ENCODE measurements around the gene ADRA1B.
"Not testable (repeated sequence)": the region's sequence is repeated elsewhere in the genome, so short reads cannot be mapped to it uniquely, and the experiment has no call there.

Gene ADRA1B

DNA sequence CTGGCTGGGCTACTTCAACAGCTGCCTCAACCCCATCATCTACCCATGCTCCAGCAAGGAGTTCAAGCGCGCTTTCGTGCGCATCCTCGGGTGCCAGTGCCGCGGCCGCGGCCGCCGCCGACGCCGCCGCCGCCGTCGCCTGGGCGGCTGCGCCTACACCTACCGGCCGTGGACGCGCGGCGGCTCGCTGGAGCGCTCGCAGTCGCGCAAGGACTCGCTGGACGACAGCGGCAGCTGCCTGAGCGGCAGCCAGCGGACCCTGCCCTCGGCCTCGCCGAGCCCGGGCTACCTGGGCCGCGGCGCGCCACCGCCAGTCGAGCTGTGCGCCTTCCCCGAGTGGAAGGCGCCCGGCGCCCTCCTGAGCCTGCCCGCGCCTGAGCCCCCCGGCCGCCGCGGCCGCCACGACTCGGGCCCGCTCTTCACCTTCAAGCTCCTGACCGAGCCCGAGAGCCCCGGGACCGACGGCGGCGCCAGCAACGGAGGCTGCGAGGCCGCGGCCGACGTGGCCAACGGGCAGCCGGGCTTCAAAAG is 55.7 kb downstream of the ADRA1B start:
- DNase-seq = no peak

DNA sequence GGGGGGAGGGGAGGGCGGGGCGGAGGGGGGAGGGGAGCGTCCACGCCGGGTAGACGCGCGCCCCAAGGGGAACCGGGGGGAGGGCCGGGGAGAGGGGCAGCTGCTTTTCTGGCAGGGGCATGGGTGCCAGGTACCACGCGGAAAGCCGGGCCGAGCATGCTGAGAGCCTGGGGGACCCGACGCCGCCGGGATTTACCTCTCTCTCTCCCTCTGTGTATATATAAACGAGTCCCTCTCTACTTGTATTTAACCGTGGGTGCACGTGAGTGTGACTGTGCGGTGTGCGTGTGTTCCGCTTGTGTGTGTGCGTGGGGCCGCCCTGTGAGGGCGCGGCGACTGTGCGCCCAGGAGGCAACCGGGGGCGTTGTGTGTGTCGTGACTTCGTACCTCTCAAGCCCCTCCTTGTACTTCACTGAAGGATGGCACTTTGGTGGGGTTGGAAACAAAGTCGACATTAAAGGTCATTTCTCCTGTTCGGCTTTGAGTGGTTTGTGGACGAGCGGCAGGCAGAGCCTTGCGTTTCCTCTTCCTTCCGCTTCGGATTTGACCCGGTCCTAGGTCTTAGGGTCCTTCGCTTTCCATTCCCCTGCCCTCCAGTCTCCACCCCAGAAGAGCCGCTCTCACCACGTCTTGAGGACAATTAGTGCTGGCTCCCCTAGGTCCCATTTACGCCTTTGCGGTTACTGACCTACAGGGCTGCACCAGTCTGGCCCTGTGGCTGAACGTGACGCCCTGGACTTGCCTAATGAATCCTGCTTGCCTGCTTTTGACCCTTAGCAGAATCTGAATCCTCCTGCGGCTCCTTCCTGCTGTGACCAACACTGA is 56.5 kb downstream of the ADRA1B start:
- no peak for DNase-seq

DNA sequence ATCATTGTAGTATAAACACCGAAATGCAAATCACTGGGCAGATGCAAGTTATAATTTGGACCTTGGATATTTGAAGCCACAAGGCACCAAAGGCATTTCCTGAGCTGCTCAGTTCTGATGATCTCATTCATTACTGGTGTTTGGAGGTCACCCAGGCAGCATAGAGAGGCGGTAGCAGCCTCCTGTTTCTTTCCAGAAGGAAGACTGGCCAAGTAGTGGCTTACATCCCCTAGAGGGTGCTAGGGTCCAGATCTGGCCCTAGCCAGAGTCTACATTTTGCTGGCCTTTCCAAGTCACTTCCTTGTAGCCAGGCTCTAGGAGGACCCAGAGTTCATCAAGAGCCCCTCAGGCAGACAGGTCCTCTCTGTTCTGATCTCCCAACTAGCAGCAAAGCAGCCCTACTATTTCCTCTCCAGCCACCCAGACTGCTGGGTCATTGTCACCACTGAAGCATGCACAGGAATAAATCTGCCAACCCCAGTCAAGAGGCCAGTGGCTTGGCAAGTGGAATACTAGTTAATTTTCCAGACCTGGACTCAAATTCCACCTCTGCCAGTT is 59.3 kb downstream of the ADRA1B start:
- no peak for DNase-seq

DNA sequence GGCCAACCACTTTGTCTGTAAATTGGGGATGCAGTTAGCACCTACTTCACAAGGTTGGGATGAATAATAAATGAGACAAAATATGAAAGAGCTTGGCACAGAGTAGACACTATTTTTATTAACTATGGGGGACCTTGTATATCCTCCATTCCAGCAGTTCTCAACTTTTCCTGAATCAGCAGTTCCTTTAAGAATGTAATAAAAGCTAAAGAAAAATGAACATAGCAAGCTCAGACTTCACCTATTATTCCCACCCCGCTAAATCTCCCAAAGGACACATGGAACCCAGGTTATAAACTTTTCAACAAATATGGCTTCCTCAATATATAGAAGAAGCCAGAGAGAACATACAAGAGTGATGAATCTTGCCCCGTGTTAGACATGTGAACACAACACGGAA is 60.6 kb downstream of the ADRA1B start:
- no peak for DNase-seq

DNA sequence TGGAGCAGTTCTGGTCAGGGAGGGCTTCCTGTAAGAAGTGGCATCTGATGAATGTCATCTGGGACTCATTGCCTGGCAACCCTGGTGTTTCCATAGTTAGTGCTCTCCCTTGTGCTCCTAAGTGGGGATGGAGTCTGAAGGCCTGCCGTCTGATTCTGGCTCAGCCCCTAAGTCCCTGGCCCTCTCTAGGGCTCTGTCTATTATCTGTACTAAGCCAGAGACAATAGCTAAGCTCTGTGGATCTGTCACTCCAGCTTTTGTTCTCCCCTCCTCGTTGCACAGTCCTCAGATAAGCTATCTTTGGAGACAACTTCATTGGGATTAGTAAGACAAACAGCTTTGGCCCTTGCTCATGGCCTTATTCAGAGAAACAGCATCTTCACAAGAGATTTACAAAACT is 62.1 kb downstream of the ADRA1B start:
- no peak for DNase-seq

DNA sequence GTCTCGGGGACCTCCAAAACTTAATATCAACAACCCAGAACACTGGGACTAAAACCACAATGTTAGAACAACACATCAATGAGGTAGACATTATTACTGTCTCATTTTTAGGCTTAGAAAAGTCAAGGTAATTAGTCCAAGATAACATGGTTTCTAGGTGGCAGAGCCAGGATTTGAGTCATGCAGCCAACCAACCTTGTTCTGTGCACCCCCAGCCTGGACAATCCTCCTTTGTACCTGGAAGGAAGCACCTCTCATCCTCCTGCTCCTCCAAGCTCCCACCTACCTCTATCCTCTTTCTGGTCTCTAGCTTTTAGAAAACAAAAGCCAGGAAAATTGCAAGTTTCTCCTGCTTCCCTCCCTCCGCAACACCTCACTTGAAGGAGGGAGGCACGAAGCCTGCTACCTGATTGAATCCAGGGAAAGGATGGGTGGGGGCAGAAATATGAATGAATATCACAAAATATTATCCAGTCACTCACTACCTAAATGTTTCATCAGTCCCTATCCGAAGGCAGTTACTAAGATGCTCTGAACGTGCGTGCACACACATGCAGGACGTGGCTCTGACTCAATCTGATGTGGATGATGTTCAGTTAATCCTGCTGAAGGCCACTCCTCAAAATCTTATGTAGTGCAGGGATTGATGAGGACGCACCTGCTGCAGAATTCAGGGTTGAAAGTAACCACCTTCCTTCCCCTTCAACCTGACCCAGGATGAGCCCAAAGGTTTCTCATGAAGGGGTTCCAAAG is 66.3 kb downstream of the ADRA1B start:
- no peak for DNase-seq

DNA sequence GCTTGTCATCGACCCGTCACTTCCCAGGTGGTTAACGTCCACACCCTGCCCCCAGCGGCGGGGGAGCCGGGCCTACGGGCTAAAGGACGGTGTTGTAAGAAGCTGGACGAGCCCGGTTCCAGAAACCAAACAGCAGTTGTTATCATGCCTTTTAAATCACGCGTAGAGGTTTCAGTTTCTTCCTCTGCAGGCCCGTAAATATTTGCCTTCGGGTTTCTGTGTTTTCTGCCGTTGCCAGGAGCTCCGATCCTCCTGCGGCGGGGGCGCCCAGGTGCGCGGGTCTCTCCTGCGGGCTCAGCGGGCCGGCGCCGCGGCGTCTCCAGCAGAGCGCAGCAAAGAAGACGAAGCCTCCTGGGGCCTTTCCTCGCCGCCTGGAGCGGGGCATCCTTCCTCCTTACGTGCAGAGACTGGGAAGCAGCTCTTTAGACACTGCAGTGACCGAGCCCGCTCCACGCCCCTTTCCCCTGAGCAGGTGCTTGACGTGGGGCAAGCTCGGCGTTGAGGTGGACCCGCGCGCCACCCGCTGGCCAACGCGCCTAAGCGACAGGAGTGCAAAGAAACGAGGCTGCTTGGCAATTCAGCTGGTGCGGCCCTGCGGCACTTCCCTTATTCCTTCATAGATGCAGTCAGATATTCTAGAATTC is 70.9 kb downstream of the ADRA1B start:
- DNase-seq = peak; percentile 10

DNA sequence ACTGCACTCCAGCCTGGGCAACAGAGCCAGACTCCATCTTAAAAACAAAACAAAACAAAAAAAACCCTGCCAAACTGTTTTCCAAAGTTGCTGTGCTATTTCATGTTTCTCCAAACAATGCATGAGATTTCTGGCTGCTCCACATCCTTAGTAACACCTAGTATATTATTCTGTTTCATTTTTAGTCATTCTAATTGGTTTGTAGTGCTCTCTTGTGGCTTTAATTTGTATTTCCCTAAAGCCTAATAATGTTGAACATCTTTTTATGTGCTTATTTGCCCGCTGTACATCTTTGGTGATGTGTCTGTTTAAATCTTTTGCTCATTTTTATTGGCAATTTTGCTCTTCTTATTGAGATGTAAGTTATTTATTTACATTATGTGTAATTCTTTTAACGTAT is 74.2 kb downstream of the ADRA1B start:
- no peak for DNase-seq

DNA sequence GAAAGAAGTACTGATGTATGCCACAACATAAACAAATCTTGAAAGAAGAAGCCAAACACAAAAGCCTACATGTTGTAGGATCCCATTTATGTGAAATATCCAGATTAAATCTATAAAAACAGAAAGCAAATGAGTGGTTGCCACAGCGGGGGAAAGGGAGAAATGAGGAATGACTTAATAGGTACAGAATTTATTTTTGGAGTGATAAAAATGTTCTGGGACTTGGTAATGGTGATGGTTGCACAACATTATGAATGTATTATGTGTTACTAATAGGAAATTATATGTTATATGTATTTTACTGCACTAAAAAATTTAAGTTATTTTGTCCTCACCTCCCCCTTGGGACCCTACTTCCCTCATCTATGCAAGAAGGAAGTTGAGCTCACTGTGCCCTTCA is 76.3 kb downstream of the ADRA1B start:
- no peak for DNase-seq

DNA sequence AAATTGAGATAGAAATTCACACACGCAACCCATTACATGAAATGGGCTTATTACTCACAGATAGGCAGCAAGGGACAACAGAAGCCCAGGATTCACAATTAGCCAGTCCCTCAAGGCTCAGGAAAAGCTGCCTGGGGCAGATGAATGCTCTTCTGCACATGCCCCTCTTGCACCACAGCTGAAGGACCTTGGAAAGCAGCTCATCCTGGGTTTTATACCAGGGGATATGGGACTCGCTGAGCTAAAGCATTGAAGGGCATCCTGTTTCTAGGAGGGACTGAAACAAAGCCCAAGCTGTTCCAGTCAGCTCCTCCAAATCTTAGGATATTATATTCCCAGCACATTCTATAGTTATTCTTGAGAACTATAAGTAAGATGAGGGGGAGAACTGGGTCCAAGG is 76.9 kb downstream of the ADRA1B start:
- no peak for DNase-seq

DNA sequence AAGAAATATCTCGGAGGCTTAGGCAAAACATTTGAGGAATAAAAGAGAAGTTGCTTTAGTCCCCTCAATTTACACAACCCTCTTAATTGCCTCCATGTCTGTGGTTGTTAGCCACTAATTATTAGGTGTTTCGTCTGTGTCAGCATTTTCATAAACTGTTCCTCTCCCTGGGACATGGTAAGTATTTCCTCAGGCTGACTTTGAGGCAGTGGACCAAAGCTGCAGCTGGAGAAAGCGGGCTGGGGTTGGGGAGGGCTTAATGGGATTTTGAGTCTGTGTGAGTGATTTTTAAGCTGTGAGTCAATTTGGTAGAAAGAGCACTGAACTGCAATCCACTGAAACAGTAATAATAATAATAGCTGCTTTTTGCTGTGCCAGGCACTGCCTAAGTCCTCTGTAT is 79.6 kb downstream of the ADRA1B start:
- DNase-seq = no peak

DNA sequence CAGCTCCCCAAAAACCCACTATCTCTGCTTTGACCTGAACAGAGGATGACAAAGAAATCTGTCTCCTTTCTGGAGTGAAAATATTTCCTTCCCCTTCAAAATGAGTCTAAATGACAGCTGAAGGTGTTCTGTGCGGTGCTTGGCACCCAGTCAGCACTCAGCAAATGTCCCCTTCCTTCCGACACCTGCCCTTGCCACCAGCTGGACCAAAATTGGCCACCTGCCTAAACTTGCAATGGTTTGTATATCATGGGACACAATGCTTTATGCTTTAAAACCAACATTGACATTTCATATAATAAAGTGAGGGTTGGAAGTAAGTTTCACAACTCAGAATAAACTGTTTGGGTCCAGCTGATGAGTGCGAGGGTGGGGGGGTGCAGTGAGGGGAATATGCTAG is 85.2 kb downstream of the ADRA1B start:
- no peak for DNase-seq

DNA sequence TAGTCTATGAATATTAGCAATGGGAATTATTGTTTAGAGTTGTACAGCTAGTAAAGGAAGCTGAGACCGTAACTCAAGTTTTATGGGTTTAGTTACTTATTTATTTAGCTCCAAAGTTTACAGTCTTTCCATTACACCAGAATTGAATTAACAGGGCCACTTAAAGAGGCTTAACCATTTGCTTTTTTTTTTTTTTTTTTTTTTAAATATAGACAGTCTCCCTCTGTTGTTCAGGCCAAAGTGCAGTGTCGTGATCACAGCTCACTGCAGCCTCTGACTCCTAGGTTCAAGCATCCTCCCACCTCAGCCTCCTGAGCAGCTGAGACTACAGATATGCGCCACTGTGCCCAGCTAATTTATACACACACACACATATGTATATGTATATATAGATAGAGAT is 91.2 kb downstream of the ADRA1B start:
- DNase-seq = no peak

DNA sequence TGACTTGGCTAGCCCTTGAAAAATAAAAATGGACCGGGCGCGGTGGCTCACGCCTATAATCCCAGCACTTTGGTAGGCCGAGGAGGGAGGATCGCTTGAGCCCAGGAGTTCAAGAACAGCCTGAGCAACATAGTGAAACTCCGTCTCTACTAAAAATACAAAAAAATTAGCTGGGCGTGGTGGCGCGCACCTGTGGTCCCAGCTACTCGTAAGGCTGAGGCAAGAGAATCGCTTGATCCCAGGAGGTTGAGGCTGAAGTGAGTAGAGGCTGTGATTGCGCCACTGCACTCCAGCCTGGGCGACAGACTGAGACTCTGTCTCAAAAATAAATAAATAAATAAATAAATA is 92.2 kb downstream of the ADRA1B start:
- DNase-seq = not testable (repeated sequence)

DNA sequence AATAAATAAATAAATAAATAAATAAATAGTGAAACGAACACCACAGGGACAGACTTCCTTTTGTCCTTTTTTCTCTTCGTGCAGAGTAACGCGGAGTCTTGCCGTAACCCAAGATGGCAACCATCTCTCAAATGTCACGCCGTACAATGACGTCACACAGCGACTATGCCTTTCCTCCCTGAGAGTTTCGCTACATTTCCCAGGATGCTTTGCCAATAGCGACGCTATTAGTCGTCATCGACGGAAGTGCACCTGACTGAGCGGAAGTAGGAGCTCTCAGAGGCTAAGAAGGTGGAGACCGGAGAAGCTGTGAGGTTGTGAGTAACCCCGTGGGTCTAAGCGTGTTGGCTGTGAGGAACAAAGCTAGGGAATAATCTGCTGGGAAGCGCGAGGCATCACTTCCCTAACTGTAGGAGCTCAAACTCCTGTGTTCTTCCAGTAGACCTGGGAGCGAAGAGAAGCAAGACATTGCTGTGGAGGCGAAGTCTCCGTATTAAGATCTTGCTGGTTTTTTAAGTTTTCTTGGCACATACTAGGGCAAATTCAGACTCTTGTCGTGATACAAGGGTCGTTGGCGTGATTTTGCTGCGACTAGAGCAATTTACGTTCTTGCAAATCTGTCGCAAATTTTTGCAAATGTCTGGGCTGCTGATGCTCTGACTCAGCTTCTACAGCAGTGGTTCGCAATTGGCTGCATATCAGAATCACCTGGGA is 92.8 kb downstream of the ADRA1B start, which contains the start of gene TTC1:
TSS of gene TTC1 (plus strand) at position 263 of the 714 bp plus-strand sequence. CDS start 1,390 bp downstream, outside the sequence.
- peak; percentile 96 for DNase-seq

DNA sequence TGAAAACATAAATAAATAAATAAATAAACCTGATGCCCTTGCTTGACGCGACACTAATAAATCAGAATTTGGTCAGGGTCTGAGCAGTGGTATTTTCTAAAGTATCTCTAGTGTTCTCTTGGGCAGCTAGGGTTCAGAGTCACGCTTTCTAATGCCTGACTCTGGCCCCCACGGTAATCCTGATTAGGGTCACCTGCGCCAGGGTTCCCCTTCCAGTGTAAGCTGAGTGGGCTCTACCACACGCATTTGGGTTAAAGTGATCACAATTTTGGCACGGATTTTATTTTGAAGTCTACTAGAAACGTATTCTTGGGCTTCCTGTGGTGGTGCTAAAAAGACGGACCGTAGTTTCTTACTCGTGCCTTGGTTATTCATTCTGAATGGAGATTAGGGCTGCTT is 93.3 kb downstream of the ADRA1B start:
- no peak for DNase-seq

DNA sequence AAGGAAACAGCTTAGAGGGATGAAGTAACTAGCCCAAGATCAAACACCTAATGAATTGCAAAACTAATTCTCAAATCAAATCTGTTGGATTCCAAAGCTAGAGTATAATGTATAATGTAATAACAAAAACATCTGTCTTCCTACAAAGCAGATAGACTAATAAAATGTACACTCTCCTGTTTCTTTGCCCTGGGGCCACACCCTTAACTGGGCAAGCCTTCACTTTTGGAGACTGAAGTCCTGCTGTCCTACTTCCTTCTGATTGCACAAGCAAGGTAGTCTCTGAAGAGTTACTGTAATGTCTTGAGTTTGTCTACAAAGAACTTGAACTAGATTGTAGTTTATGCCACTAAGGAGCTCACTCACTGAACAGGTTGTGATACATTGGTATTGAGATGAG is 95.2 kb downstream of the ADRA1B start:
- DNase-seq = no peak

DNA sequence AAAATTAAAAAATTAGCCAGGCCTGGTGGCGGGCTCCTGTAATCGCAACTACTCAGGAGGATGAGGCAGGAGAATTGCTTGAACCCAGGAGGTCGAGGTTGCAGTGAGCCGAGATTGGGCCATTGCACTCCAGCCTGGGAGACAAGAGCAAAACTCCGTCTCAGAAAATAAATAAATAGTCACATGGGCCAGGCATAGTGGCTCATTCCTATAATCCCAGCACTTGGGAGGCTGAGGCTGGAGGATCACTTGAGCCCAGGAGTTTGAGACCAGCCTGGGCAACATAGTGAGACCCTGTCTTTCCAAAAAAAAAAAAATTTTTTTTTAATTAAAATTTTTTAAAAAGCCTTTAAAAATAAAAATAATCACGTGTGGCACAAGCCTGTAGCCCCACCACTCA is 97.9 kb downstream of the ADRA1B start:
- not testable (repeated sequence) for DNase-seq

DNA sequence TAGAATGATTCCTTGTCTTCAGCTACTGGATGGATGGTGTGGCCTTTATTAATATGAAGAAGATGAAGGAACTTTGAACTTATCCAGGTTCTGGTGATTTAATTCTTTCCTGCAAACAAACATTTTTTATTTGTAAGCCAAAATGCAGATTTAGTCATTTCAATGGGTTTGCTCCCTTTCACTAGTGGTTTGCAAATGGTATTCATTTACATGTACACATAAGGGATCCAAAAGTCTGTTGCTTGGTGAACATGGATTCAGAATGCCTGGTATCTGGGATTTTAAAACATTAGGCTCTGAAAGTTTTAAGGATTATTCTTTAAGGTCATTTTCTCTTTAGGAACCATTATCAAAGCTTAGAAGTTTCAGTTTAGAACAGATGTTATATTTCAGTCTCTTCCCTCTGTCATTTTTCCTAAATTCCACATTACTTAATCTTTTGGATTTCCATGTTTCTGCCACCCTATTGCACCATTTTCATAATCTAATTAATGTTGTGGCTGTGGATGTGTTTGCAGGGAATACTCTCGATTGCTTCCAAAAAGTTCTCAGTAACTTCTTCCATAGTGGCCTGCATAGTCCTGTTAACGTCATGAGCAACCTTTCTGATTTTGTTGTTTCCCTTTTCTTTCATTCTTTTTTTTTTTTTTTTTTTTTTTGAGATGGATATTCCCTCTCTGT is 102.8 kb downstream of the ADRA1B start:
- no peak for DNase-seq

DNA sequence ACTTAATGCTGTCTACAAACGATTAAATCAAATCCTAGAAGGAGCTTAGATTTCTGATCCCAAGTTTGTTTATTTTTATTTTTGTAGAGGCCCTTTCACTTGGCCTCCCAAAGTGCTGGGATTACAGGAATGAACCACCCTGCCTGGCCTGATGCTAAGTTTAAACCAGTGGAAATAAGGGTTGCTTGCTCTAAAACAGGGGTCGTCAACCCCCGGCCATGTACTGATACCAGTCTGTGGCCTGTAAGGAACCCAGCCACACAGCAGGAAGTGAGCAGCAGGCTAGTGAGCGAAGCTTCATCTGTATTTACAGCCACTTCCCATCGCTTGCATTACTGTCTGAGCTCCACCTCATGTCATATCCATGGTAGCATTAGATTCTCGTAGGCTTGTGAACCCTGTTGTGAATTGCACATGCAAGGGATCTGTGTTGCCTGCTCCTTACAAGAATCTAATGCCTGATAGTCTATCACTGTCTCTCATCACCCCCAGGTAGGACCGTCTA is 104.0 kb downstream of the ADRA1B start:
- no peak for DNase-seq

DNA sequence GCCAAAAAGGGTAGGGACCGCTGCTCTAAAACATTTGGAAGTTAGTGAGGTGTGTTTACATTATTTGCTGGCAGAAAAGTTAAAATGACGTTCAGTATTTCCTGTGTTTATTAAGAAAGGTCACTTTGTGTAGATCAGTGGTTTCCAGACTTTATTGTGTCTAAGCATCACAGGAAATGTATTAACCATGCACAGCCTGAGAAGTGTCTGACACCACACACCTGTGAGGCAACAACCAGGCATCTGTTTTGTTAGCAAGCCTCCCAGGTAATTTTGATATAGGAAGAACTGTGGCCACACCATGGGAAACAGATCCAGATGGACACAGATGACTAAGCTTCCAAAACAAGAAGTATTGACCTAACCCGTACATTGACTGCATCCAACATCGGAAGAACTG is 104.7 kb downstream of the ADRA1B start:
- no peak for DNase-seq
